Left kidney (tissue), 2 donors: ENCODE measurements around the gene CCDC93. TPM values are rescaled to one million over a fixed set of nuclear protein-coding genes. Genes with fewer than 3 reads are reported as not detected.

ENCODE experiments used
- DNase-seq: peaks from one replicate; pipeline ENCODE4 v3.0.0-alpha.2; 2013
- polyA plus RNA-seq: library from polyadenylated mRNA; unstranded; fragments of 120-200 nt; gene quantifications from one replicate; pipeline ENCODE4 v1.2.1, GENCODE V29; 2013; ENCODE audit not compliant: insufficient read length

CCDC93 gene
- polyA plus RNA-seq, 1 donor = 58.9 TPM

DNA sequence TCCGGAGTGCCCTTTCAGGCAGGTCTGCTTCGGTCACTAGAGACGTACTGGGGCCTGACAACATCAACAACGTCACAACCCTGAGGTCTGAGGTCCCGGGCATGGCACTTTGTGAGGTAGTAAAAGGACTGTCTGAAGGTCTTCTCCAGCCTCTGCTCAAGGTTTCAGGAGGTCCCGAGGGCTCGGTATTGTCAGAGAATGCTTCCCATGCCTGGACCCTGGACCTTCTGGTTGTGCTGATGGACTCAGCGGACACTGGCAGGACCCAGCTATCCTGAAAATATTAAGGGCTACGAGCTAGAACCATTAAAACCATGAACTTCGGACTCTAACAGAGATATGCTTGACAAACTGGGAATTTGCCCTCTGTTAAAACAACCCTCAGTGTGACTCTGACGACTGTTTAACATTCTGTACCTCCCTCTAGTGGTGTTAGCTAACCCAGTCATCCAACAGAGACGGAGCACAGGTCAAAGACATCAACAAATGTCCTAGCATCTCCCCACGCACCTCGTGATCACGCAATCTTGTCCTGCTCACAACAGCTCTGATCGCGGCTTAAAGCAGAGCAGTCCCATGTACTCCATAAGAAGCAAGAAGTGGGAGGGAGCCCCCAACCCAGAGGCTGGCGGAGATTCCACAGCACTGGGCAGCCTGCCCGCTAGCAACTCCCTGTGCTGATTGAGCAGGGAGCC, 96.5 kb downstream of the CCDC93 start:
- DNase-seq = no peak

DNA sequence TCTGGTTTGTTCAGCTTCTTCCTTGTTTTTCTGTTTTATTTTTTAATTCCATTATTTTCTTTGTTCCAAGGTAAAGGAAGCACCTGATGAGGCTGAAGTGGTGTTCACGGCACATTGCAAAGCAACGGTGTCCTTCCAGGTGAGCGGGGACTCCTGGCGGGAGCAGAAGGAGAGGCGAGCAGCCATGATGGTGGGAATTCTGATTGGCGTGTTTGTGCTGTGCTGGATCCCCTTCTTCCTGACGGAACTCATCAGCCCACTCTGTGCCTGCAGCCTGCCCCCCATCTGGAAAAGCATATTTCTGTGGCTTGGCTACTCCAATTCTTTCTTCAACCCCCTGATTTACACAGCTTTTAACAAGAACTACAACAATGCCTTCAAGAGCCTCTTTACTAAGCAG, 110.9 kb downstream of the CCDC93 start:
- no peak for DNase-seq

DNA sequence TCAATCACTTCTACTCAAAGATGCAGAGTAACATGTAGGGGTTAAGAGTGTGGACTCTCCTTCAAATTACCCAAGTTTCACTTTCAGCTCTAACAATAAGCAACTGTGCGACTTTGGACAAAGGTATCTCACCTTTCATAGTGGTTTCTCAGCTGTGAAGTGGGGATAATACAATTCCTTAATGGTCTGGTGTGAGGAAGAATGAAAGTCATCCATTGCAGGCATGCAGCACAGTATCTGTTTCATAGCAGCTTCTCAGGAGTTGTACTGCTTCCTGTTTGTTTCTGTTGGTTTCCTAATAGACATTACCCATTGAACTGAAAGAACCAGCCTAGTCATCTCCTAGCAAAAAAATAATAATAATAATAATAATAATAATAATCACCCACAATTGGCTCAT, 125.0 kb downstream of the CCDC93 start:
- no peak for DNase-seq

DNA sequence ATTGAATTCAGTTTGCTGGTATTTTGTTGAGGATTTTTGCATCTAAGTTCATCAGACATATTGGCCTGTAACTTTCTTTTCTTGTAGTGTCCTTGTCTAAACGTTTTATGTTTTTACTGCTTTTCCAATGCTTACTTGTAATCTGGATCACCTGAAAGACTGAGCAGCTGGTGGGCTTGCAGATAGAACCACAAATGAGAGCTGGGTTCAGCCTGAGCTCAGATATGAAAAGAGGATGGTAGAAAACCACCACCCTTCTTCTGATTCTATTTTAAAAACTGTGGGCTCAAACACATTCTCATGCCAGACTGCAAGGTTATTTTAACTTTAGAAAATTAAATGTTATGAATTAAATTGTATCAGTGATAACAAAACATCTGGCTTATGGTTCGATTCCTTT, 128.6 kb downstream of the CCDC93 start:
- DNase-seq = no peak

DNA sequence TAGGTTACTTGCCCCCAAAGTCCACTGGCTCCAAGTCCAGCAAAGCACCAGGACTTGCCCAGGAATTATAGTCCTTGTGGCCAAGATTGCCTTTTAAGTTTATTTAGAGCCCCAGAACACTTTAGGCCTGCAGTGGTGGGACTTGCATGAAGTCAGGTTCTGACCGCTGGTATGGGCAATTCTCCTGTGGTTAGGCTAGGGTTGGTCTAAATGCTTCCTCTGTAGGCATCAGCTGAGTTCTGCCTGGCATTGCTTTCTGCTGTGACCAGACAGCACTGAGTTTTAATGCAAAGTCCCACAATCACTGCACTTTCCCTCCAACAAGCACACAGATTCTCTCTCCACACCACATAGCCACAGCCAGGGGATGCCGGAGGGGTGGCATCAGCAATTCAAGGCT, 134.9 kb downstream of the CCDC93 start:
- no peak for DNase-seq

DNA sequence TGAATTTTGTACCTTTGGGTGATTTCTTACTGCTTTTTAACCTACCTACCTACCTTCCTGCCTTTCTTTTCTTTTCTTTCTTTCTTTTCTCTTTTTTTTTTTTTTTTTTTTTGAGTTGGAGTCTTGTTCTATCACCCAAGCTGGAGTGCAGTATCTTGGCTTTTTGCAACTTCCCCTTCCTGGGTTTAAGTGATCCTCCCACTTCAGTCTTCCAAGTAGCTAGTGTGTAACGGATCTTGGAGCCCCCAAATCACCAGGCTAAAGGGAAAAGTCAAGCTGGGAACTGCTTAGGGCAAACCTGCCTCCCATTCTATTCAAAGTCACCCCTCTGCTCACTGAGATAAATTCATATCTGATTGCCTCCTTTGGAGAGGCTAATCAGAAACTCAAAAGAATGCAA, 138.1 kb downstream of the CCDC93 start:
- no peak for DNase-seq

Other genes starting within 250 kb of the CCDC93 start
- 90.0 TPM for gene DDX18, start 199.4 kb downstream of the CCDC93 start, polyA plus RNA-seq
- gene INSIG2, start 74.4 kb upstream of the CCDC93 start, polyA plus RNA-seq = 38.7 TPM